ENCODE measurements around the gene NFYC. TPM values are rescaled to one million over a fixed set of nuclear protein-coding genes. Genes with fewer than 3 reads are reported as not detected.

The NFYC gene
- total RNA-seq, 1 experiment from 2014 or later: 63.3 TPM

DNA sequence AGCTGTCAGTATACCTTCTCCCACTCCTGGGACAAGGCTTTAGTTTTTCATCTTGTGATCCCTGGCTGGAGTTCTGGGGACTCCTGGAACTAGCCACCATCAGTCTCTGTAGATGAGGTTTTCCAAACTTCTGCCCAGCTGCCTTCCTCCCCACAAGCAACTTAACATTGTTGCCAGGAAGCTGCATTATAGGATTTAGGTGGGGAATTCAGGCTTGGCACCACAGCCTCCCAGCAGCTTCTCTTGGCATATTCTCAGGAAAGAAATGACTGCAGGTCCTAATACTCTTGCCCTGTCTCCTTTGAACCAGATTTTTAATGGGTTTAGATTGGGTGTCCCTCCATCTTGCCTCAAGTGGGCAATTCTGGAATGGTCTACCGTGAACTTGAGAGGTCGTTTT lies 73.5 kb downstream of the NFYC start:
- DNase-seq (ENCODE audit: low read depth, low spot score) (no peak), ATAC-seq (no peak)
- no peaks in the 10 kb centered on the region for H3K9me2 ChIP-seq (ENCODE audit: insufficient read depth)
- no peaks in the 10 kb centered on the region for H4K20me1 ChIP-seq (ENCODE audit: insufficient read depth)
- ChIA-PET RAD21 (ENCODE audit: low non-redundant PET in 1 of 2, low total read pairs in 2 of 2, uncharacterized antibody in 2 of 2, unreplicated experiment in 2 of 2) (no interaction called here), CTCF (interaction anchor here (1.0 to 3.8 kb wide), 2 partner anchors 9 to 135 kb away, joined by 4 to 21 read pairs; no protein-coding TSS in a partner anchor), POLR2A (interaction anchor here (0.6 kb wide), 1 partner anchor 193 kb away, joined by 3 read pairs; no protein-coding TSS in a partner anchor)
- no peaks in the 10 kb centered on the region for H3K27me3 ChIP-seq (ENCODE audit: insufficient read depth, low read length)
- no peaks in the 10 kb centered on the region for H3K9me3 ChIP-seq (ENCODE audit: control insufficient read depth in 1 of 2, insufficient read depth in 1 of 2, low read depth in 1 of 2, low read length in 2 of 2)
- no peak overlapping the region for H3K4me3 ChIP-seq (replicated peaks in 1 of 2; ENCODE audit: low read depth in 1 of 2, low read length in 2 of 2)
- TF ChIP-seq ELF1 (IDR thresholded peaks at IDR 0.05; ENCODE audit: borderline replicate concordance, low read depth) (no peak), SIN3A (IDR thresholded peaks at IDR 0.05; ENCODE audit: low read depth) (no peak), SRF (IDR thresholded peaks at IDR 0.05; ENCODE audit: low read depth) (no peak), FOSL1 (IDR thresholded peaks at IDR 0.05; ENCODE audit: low read depth) (no peak), RAD21 (IDR thresholded peaks at IDR 0.05; ENCODE audit: low read depth) (no peak), JUND (IDR thresholded peaks at IDR 0.05) (no peak), ZFX (IDR thresholded peaks at IDR 0.05) (no peak), YY1 (IDR thresholded peaks at IDR 0.05; ENCODE audit: extremely low read depth, insufficient replicate concordance, low read depth, low read length) (no peak), ATF3 (IDR thresholded peaks at IDR 0.05) (no peak), CEBPB (IDR thresholded peaks at IDR 0.05; ENCODE audit: low read depth) (no peak), EZH2phosphoT487 (IDR thresholded peaks at IDR 0.05; ENCODE audit: borderline replicate concordance) (no peak), MAX (IDR thresholded peaks at IDR 0.05) (no peak), POLR2AphosphoS5 (IDR thresholded peaks at IDR 0.05; ENCODE audit: low read depth, low read length) (no peak), CBX3 (IDR thresholded peaks at IDR 0.05; ENCODE audit: low read depth) (no peak)
- H3K4me1 ChIP-seq (ENCODE audit: control insufficient read depth in 1 of 2, insufficient read depth in 2 of 2, low read length in 2 of 2): no peaks in the 10 kb centered on the region
- no peaks in the 10 kb centered on the region for H3K79me2 ChIP-seq (ENCODE audit: insufficient read depth, low read length)
- H2AFZ ChIP-seq (ENCODE audit: low read depth, low read length, poor library complexity, severe bottlenecking): no peak overlapping the region
- peaks cover 19 to 25% of the 10 kb centered on the region in 2 experiments; a peak in 3 of 4 replicates for H3K36me3 ChIP-seq (ENCODE audit: control insufficient read depth in 1 of 2, insufficient read depth in 2 of 2, low read length in 2 of 2)
- no peak overlapping the region for H3K4me2 ChIP-seq (ENCODE audit: low read length)
- no peak overlapping the region for H3K27ac ChIP-seq (ENCODE audit: low read depth, low read length)
- H3K9ac ChIP-seq (ENCODE audit: low read length): no peak overlapping the region
- intact Hi-C loops (cut with micrococcal nuclease): no loop called here
- no TSS peak for BruUV-seq (replicated peaks)
